ENCODE data around the gene SEC22C.

SEC22C gene

DNA sequence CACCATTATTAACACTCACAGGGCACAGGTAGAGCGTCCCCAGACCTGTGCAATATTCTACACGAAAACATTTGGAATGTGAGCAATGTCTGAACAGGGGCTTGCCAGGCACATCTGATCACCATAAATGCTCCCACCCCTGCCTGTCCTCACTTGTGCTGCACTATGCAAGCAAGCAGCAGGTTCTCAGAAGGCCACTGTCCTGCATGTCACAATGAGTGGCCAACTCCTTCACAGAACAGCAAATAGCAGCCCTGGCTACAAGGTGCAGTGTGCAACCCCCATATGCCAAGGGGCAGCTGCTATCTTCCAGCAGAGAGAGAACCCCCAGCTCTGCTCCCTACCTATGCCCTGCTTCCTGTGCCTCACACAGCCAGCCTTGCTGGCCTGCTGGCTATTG is 32.6 kb downstream of the SEC22C start:
- Histone ChIP-seq H3K79me1 (ENCODE audit: low read length) (no peaks in the 10 kb centered on the region), H3K27ac (ENCODE audit: low read depth, low read length) (no peak overlapping the region), H3K4ac (ENCODE audit: low read depth, low read length) (no peak overlapping the region), H4K5ac (ENCODE audit: low read length) (no peak overlapping the region), H4K8ac (ENCODE audit: low read depth, low read length) (no peak overlapping the region), H3K18ac (ENCODE audit: low read length) (no peak overlapping the region), H3K27me3 (ENCODE audit: insufficient read depth, low read length, poor library complexity) (no peaks in the 10 kb centered on the region), H2BK5ac (ENCODE audit: low read length) (no peak overlapping the region), H3K23ac (ENCODE audit: low read length) (no peak overlapping the region), H3K9ac (ENCODE audit: low read length) (no peak overlapping the region), H2BK15ac (replicated peaks; ENCODE audit: low read depth) (no peak overlapping the region), H3K56ac (ENCODE audit: low read length) (no peak overlapping the region), H3K36me3 (ENCODE audit: control insufficient read depth, insufficient read depth, low read length) (no peaks in the 10 kb centered on the region), H3K4me1 (ENCODE audit: control insufficient read depth, low read depth, low read length) (no peaks in the 10 kb centered on the region), H3K4me3 (ENCODE audit: low read length) (no peak overlapping the region), H3K4me2 (ENCODE audit: low read length) (no peak overlapping the region), H2AK5ac (ENCODE audit: low read length) (no peak overlapping the region), H3K79me2 (ENCODE audit: control insufficient read depth, insufficient read depth, low read length) (no peaks in the 10 kb centered on the region), H2BK120ac (ENCODE audit: low read depth, low read length) (no peak overlapping the region)
- DNase-seq: no peak
- whole genome bisulfite sequencing (ENCODE audit: extremely low coverage, insufficient coverage, low lambda C conversion rate): no CpG with 5 or more reads among the region's 2 CpGs

DNA sequence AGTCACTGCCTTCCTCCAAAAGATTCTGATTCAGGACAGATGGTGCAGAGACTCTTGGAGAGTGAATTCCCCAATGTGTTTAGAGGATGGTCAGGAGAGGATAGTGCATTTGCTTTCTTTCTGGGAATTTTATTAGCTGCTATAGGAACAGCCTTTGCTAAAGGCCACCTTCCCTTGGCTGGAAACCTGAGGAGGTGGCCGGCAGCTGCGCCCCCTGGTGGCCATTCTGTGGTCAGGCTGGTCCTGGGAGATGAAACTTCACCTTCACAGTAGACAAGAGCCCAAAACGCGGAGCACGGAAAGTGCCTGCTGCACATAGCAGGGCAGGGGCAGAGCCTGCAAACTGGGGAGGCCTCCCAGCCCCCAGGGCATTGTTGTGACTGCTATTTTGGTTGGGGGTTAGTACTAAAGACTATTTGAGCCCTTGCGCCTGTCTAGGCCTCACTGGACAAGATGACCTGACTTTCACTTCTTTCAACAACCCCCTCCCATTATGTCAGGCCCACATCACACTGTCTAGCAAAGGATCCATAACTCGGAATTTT is 34.3 kb downstream of the SEC22C start:
- no peak overlapping the region for H3K4me2 ChIP-seq (ENCODE audit: low read length)
- H3K4ac ChIP-seq (ENCODE audit: low read depth, low read length): no peak overlapping the region
- no peak overlapping the region for H3K4me3 ChIP-seq (ENCODE audit: low read length)
- no peak overlapping the region for H2BK15ac ChIP-seq (replicated peaks; ENCODE audit: low read depth)
- no peaks in the 10 kb centered on the region for H3K27me3 ChIP-seq (ENCODE audit: insufficient read depth, low read length, poor library complexity)
- no peak overlapping the region for H2BK5ac ChIP-seq (ENCODE audit: low read length)
- H3K79me1 ChIP-seq (ENCODE audit: low read length): no peaks in the 10 kb centered on the region
- H2AK5ac ChIP-seq (ENCODE audit: low read length): no peak overlapping the region
- H4K8ac ChIP-seq (ENCODE audit: low read depth, low read length): no peak overlapping the region
- no peaks in the 10 kb centered on the region for H3K79me2 ChIP-seq (ENCODE audit: control insufficient read depth, insufficient read depth, low read length)
- H3K18ac ChIP-seq (ENCODE audit: low read length): no peak overlapping the region
- H3K4me1 ChIP-seq (ENCODE audit: control insufficient read depth, low read depth, low read length): no peaks in the 10 kb centered on the region
- no peak overlapping the region for H3K27ac ChIP-seq (ENCODE audit: low read depth, low read length)
- no peak overlapping the region for H4K5ac ChIP-seq (ENCODE audit: low read length)
- H3K56ac ChIP-seq (ENCODE audit: low read length): no peak overlapping the region
- WGBS (ENCODE audit: extremely low coverage, insufficient coverage, low lambda C conversion rate): no CpG with 5 or more reads among the region's 7 CpGs
- no peak overlapping the region for H3K9ac ChIP-seq (ENCODE audit: low read length)
- peak; percentile 73 for DNase-seq
- no peaks in the 10 kb centered on the region for H3K36me3 ChIP-seq (ENCODE audit: control insufficient read depth, insufficient read depth, low read length)
- no peak overlapping the region for H3K23ac ChIP-seq (ENCODE audit: low read length)
- no peak overlapping the region for H2BK120ac ChIP-seq (ENCODE audit: low read depth, low read length)

DNA sequence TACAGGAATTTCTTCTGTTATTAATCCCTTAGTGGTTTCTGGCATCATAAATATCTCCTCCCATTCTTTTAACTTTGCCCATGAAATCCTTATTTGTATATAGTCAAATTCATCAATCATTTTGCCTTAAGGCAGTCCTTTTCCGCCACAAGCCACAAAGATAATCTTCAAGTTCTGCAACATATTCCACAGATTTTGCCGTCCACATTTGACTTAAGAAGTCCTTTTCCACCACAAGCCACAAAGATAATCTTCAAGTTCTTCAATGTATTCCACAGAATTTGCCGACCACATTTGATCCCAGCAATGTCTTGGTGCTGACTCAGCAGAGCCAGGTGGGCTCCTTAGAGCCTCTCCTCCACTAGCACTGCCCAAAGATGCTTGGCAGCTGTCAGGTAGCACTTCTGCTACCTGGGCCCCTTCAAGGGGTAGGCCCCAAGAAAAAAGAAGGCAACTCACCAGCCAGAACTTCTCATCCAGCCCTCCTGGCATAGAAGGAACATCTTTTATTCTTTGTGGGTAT is 35.0 kb downstream of the SEC22C start:
- H2BK120ac ChIP-seq (ENCODE audit: low read depth, low read length): no peak overlapping the region
- H2BK15ac ChIP-seq (replicated peaks; ENCODE audit: low read depth): no peak overlapping the region
- H3K79me2 ChIP-seq (ENCODE audit: control insufficient read depth, insufficient read depth, low read length): no peaks in the 10 kb centered on the region
- no peak overlapping the region for H3K4ac ChIP-seq (ENCODE audit: low read depth, low read length)
- H2BK5ac ChIP-seq (ENCODE audit: low read length): no peak overlapping the region
- H3K79me1 ChIP-seq (ENCODE audit: low read length): no peaks in the 10 kb centered on the region
- no peak overlapping the region for H3K18ac ChIP-seq (ENCODE audit: low read length)
- no peak overlapping the region for H2AK5ac ChIP-seq (ENCODE audit: low read length)
- no peak overlapping the region for H3K9ac ChIP-seq (ENCODE audit: low read length)
- DNase-seq: no peak
- H3K4me1 ChIP-seq (ENCODE audit: control insufficient read depth, low read depth, low read length): no peaks in the 10 kb centered on the region
- H3K4me2 ChIP-seq (ENCODE audit: low read length): no peak overlapping the region
- H3K27me3 ChIP-seq (ENCODE audit: insufficient read depth, low read length, poor library complexity): no peaks in the 10 kb centered on the region
- H4K5ac ChIP-seq (ENCODE audit: low read length): no peak overlapping the region
- no peak overlapping the region for H3K4me3 ChIP-seq (ENCODE audit: low read length)
- H4K8ac ChIP-seq (ENCODE audit: low read depth, low read length): no peak overlapping the region
- no CpG with 5 or more reads among the region's 3 CpGs for WGBS (ENCODE audit: extremely low coverage, insufficient coverage, low lambda C conversion rate)
- no peak overlapping the region for H3K56ac ChIP-seq (ENCODE audit: low read length)
- H3K36me3 ChIP-seq (ENCODE audit: control insufficient read depth, insufficient read depth, low read length): no peaks in the 10 kb centered on the region
- H3K27ac ChIP-seq (ENCODE audit: low read depth, low read length): no peak overlapping the region
- no peak overlapping the region for H3K23ac ChIP-seq (ENCODE audit: low read length)

DNA sequence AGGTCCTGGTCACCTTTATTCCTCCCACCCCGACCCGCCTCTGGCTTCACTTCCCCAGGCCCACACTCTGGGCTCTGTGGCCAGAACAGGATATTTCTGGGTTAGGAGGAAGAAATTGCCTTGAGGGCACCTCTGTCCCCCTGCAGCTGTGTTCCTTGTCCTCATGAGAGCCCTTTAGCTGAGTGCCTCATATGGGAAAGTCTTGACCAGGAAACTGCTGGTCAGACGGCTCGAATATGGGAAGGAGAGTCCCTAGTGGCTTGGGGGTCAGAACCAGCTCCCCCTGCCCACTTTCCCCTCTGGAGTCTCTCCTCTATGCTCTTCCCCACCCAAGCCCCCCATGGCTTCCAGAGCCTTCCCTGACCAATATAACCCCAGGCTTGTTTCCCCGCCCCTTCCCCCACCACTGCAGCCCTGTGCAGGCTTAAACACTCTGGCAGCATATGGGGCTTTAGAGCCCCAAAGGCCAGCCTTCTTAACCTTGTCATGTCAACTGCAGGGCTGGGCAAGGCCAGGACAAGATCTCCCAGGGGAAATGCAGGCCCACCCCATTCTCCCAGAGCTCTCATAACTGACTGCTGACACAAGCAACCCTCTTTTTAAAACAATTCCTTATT is 36.4 kb downstream of the SEC22C start:
- Histone ChIP-seq H2AK5ac (ENCODE audit: low read length) (no peak overlapping the region), H3K4me1 (ENCODE audit: control insufficient read depth, low read depth, low read length) (no peaks in the 10 kb centered on the region), H4K8ac (ENCODE audit: low read depth, low read length) (no peak overlapping the region), H3K79me1 (ENCODE audit: low read length) (no peaks in the 10 kb centered on the region), H2BK15ac (replicated peaks; ENCODE audit: low read depth) (no peak overlapping the region), H3K9ac (ENCODE audit: low read length) (no peak overlapping the region), H4K5ac (ENCODE audit: low read length) (no peak overlapping the region), H3K27ac (ENCODE audit: low read depth, low read length) (no peak overlapping the region), H3K36me3 (ENCODE audit: control insufficient read depth, insufficient read depth, low read length) (no peaks in the 10 kb centered on the region), H2BK120ac (ENCODE audit: low read depth, low read length) (no peak overlapping the region), H3K4me3 (ENCODE audit: low read length) (no peak overlapping the region), H3K79me2 (ENCODE audit: control insufficient read depth, insufficient read depth, low read length) (no peaks in the 10 kb centered on the region), H3K27me3 (ENCODE audit: insufficient read depth, low read length, poor library complexity) (no peaks in the 10 kb centered on the region), H3K4ac (ENCODE audit: low read depth, low read length) (no peak overlapping the region), H3K23ac (ENCODE audit: low read length) (no peak overlapping the region), H3K18ac (ENCODE audit: low read length) (no peak overlapping the region), H2BK5ac (ENCODE audit: low read length) (no peak overlapping the region), H3K4me2 (ENCODE audit: low read length) (no peak overlapping the region), H3K56ac (ENCODE audit: low read length) (no peak overlapping the region)
- whole genome bisulfite sequencing (ENCODE audit: extremely low coverage, insufficient coverage, low lambda C conversion rate): no CpG with 5 or more reads among the region's 5 CpGs
- no peak for DNase-seq

DNA sequence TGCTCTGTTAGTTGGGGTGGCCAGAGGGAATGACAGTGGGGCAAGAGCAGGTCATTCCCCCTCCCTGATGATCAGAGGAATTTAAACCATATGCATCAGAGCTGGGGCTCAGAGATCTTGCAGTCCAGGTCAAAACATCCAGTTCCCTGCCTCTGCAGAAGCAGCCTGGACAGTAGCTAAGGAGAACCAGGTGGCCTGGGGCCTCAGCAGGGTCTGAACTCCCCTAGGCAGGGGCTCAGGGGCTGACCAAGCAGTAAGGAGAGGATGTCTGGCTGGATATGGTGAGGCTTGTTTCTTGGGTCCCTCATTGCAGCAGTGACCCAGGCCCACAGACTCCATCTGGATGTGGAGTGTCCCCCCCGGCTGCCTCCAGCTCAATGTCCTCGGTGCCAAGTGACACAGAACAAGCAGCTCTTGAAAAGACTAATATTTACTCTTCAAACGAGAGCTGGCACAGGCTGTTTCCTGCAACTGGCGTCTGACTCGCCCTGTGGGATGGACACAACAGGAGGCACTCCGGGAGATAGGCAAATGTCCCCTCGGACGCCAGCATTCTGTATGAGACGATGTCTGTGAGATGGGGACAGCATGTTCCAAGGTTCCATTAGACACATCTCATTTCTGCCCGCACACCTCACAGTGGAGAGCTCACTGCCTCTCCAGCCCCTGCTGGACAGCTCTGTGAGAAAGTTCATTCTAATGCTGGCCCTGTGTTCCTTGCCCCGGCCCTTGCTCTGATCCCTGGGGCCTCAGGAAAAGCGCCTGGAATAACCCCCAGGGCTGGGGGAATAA is 37.1 kb downstream of the SEC22C start:
- no peak overlapping the region for H2BK120ac ChIP-seq (ENCODE audit: low read depth, low read length)
- no peak overlapping the region for H2BK5ac ChIP-seq (ENCODE audit: low read length)
- no peak overlapping the region for H3K23ac ChIP-seq (ENCODE audit: low read length)
- no peak overlapping the region for H4K8ac ChIP-seq (ENCODE audit: low read depth, low read length)
- H3K9ac ChIP-seq (ENCODE audit: low read length): no peak overlapping the region
- H3K56ac ChIP-seq (ENCODE audit: low read length): no peak overlapping the region
- H4K5ac ChIP-seq (ENCODE audit: low read length): no peak overlapping the region
- no peak overlapping the region for H3K18ac ChIP-seq (ENCODE audit: low read length)
- no peak overlapping the region for H2AK5ac ChIP-seq (ENCODE audit: low read length)
- H3K36me3 ChIP-seq (ENCODE audit: control insufficient read depth, insufficient read depth, low read length): no peaks in the 10 kb centered on the region
- H3K4ac ChIP-seq (ENCODE audit: low read depth, low read length): no peak overlapping the region
- H2BK15ac ChIP-seq (replicated peaks; ENCODE audit: low read depth): no peak overlapping the region
- WGBS (ENCODE audit: extremely low coverage, insufficient coverage, low lambda C conversion rate): no CpG with 5 or more reads among the region's 12 CpGs
- H3K27me3 ChIP-seq (ENCODE audit: insufficient read depth, low read length, poor library complexity): no peaks in the 10 kb centered on the region
- H3K4me2 ChIP-seq (ENCODE audit: low read length): no peak overlapping the region
- no peak overlapping the region for H3K27ac ChIP-seq (ENCODE audit: low read depth, low read length)
- H3K79me2 ChIP-seq (ENCODE audit: control insufficient read depth, insufficient read depth, low read length): no peaks in the 10 kb centered on the region
- H3K79me1 ChIP-seq (ENCODE audit: low read length): no peaks in the 10 kb centered on the region
- DNase-seq: no peak
- no peak overlapping the region for H3K4me3 ChIP-seq (ENCODE audit: low read length)
- H3K4me1 ChIP-seq (ENCODE audit: control insufficient read depth, low read depth, low read length): no peaks in the 10 kb centered on the region

All from mesendoderm (in vitro differentiated cells).